SU-DHL-6 (cell line): Measurements from ENCODE around the gene SDR39U1.

Experiments
- EZH2phosphoT487 ChIP-seq: fragments of 200-600 bp; sonication (generic), shearing (Covaris generic); conservative IDR thresholded peaks from 2 replicates; pipeline ENCODE4 v1.6.1; 2018; ENCODE audit warnings: mild to moderate bottlenecking, antibody characterized with exemption, low read length, moderate library complexity, mixed read lengths
- TF ChIP-seq, protein P1 (sequence below): fragments of 200-600 bp; sonication (generic); IDR thresholded peaks from one replicate; pipeline ENCODE4 v1.5.1; 2017; ENCODE audit warnings: antibody characterized with exemption, mild to moderate bottlenecking, low read length, moderate library complexity; ENCODE audit not compliant: insufficient read depth, poor library complexity, severe bottlenecking

- TF ChIP-seq, protein P1, sequence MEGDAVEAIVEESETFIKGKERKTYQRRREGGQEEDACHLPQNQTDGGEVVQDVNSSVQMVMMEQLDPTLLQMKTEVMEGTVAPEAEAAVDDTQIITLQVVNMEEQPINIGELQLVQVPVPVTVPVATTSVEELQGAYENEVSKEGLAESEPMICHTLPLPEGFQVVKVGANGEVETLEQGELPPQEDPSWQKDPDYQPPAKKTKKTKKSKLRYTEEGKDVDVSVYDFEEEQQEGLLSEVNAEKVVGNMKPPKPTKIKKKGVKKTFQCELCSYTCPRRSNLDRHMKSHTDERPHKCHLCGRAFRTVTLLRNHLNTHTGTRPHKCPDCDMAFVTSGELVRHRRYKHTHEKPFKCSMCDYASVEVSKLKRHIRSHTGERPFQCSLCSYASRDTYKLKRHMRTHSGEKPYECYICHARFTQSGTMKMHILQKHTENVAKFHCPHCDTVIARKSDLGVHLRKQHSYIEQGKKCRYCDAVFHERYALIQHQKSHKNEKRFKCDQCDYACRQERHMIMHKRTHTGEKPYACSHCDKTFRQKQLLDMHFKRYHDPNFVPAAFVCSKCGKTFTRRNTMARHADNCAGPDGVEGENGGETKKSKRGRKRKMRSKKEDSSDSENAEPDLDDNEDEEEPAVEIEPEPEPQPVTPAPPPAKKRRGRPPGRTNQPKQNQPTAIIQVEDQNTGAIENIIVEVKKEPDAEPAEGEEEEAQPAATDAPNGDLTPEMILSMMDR, result no peak
- no peak for TF ChIP-seq EZH2phosphoT487
Measured at GRCh38 chr14:24394275-24394674, 48.3 kb downstream of the SDR39U1 start.
